ENCODE measurements around the gene MSX1.

DNA sequence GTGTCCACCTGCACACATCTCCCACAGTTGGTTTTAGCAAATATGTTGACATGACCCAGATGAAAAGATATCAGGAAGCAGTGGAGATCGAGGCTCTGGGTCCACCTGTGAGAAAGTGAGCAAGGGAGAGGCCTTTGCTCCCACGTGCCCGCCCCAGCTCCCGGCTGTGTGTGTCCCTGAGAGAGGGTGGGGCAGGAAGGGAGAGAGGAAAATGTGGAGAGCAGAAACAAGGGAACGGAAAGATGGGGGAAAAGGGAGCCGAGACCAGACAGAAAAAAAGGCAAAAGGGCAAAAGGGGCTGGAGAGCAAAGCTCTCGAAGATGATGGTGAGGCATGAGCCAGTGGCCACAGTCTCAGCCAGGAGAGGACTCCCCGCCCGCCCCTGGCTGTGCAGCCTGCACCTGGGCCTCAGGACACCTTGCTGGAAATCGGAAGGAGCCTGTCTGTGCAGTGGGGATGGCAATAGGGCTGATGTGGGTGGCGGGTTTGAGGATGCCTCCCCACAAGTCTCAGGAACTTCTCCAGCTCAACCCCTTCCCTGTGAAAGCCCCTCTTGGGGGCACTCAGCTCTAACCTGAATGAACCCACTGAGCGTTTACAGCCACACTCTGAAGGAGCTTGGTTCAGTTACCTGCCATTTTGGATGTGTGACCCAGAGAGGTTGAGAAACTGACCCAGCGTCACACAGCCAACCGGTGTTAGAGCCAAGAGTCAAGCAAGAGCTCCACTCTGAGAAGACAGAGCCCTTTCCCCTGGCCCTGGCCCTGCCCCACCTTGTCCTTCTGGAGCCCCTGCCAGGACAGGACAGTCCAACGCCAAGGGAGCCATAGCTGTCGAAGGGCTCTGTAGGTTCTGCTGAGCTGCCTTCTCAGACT is 20.3 kb upstream of the MSX1 start:
- no peak for TF ChIP-seq POLR2AphosphoS5 (IDR thresholded peaks at IDR 0.05; ENCODE audit: low read depth, low read length)
- TF ChIP-seq SPI1 (IDR thresholded peaks at IDR 0.05; ENCODE audit: low read depth, low read length) = no peak
- no peak for TF ChIP-seq POLR2A (IDR thresholded peaks at IDR 0.05; ENCODE audit: low read depth, low read length)
- no peak for TF ChIP-seq TAF1 (IDR thresholded peaks at IDR 0.05; ENCODE audit: low read depth, low read length)
- TF ChIP-seq POU2F2 (IDR thresholded peaks at IDR 0.05; ENCODE audit: low read depth, low read length) = no peak

Measured in GM12891 (cell line).